ENCODE measurements around the gene CA4.

The CA4 gene

GRCh38 chr17:60130466-60130865 lies 19.3 kb upstream of the CA4 start:
- no peak for DNase-seq

- no peak for DNase-seq
These were observed 15.2 kb upstream of the CA4 start for GRCh38 chr17:60134396-60135150.

GRCh38 chr17:60135151-60135950 lies 14.4 kb upstream of the CA4 start:
- peak; percentile 61 for DNase-seq

GRCh38 chr17:60135951-60136666 lies 13.7 kb upstream of the CA4 start:
- DNase-seq = no peak

- no peak for DNase-seq
These were observed 12.0 kb upstream of the CA4 start for GRCh38 chr17:60137731-60138130.

- no peak for DNase-seq
These were observed 10.9 kb upstream of the CA4 start for GRCh38 chr17:60138769-60139437.

- peak; percentile 58 for DNase-seq
These were observed 10.1 kb upstream of the CA4 start for GRCh38 chr17:60139438-60140285.

GRCh38 chr17:60141111-60142018 lies 8.4 kb upstream of the CA4 start:
- DNase-seq = no peak

GRCh38 chr17:60142872-60143499 lies 6.8 kb upstream of the CA4 start:
- peak; percentile 63 for DNase-seq

- DNase-seq = no peak
These were observed 4.5 kb upstream of the CA4 start for GRCh38 chr17:60145006-60145935.

- DNase-seq = no peak
These were observed 3.6 kb upstream of the CA4 start for GRCh38 chr17:60146206-60146605.

- no peak for DNase-seq
These were observed 2.1 kb upstream of the CA4 start for GRCh38 chr17:60147553-60148223.

- no peak for DNase-seq
These were observed 1.4 kb upstream of the CA4 start for GRCh38 chr17:60148373-60148772.

GRCh38 chr17:60151355-60151754 lies 1.6 kb downstream of the CA4 start:
- DNase-seq = no peak

- DNase-seq = no peak
These were observed 4.0 kb downstream of the CA4 start for GRCh38 chr17:60153606-60154390.

- no peak for DNase-seq
These were observed 5.0 kb downstream of the CA4 start for GRCh38 chr17:60154616-60155426.

- DNase-seq = no peak
These were observed 5.6 kb downstream of the CA4 start for GRCh38 chr17:60155427-60155814.

All from effector CD4-positive, alpha-beta T cell (primary cell).